Measurements from ENCODE around the gene MXRA5. TPM values are rescaled to one million over a fixed set of nuclear protein-coding genes. Genes with fewer than 3 reads are reported as not detected.

The MXRA5 gene
- total and polyA plus RNA-seq, 2 of the 13 experiments (the other 11 are each of a cell fraction or from before 2014, with no cell fraction given) = not detected

GRCh38 chrX:3388457-3388856, 42.0 kb upstream of the MXRA5 start (continued):
- TF ChIP-seq HMGXB3 (CRISPR knock-in tag; IDR thresholded peaks at IDR 0.05; ENCODE audit: borderline replicate concordance) (no peak), HOXA5 (CRISPR knock-in tag; IDR thresholded peaks at IDR 0.05) (no peak), ZNF629 (CRISPR knock-in tag; conservative IDR thresholded peaks at IDR 0.05) (no peak), RERE (CRISPR knock-in tag; IDR thresholded peaks at IDR 0.05; ENCODE audit: low read depth) (no peak), TIGD3 (CRISPR knock-in tag; IDR thresholded peaks at IDR 0.05; ENCODE audit: borderline replicate concordance) (no peak), ZNF572 (CRISPR knock-in tag; IDR thresholded peaks at IDR 0.05) (no peak)
